ENCODE data around the gene TMEM63A.
"Not testable (repeated sequence)": the region's sequence is repeated elsewhere in the genome, so short reads cannot be mapped to it uniquely, and the experiment has no call there.

The TMEM63A gene

GRCh38 chr1:225888289-225888897 is 6.2 kb upstream of the TMEM63A start:
- H3K4me3 ChIP-seq, result no peak overlapping the region
- H3K27ac ChIP-seq, result no peak overlapping the region

GRCh38 chr1:225887554-225888288 is 5.5 kb upstream of the TMEM63A start:
- H3K27ac ChIP-seq, result not testable (repeated sequence)

GRCh38 chr1:225887030-225887314 is 4.8 kb upstream of the TMEM63A start:
- Histone ChIP-seq H3K27ac (no peak overlapping the region), H3K4me3 (no peak overlapping the region)

More at GRCh38 chr1:225887554-225888288, 5.5 kb upstream of the TMEM63A start:
- H3K4me3 ChIP-seq, result not testable (repeated sequence)

GRCh38 chr1:225886159-225887029 is 4.2 kb upstream of the TMEM63A start:
- H3K27ac ChIP-seq, result no peak overlapping the region
- H3K4me3 ChIP-seq, result no peak overlapping the region

- H3K27ac ChIP-seq, result no peak overlapping the region
Observed at GRCh38 chr1:225885336-225885735, 3.2 kb upstream of the TMEM63A start.

GRCh38 chr1:225883616-225884265 is 1.6 kb upstream of the TMEM63A start:
- H3K4me3 ChIP-seq, result peak overlapping the region in 1 of 7 experiments; percentile 98
- peak overlapping the region in 3 of 21 experiments; percentile 90 to 99 (median 91) for H3K27ac ChIP-seq

More at GRCh38 chr1:225885336-225885735, 3.2 kb upstream of the TMEM63A start:
- H3K4me3 ChIP-seq, result no peak overlapping the region

GRCh38 chr1:225882694-225883615 is 775 bp upstream of the TMEM63A start:
- Histone ChIP-seq H3K27ac (peak overlapping the region; percentile 39 to 99 (median 88)), H3K4me3 (peak overlapping the region; percentile 63 to 98 (median 91))

GRCh38 chr1:225881081-225881958 is 860 bp downstream of the TMEM63A start:
- Histone ChIP-seq H3K27ac (peak overlapping the region; percentile 39 to 99 (median 88)), H3K4me3 (peak overlapping the region; percentile 63 to 98 (median 91))

- peak overlapping the region in 17 of 21 experiments; percentile 38 to 99 (median 90) for H3K27ac ChIP-seq
- H3K4me3 ChIP-seq, result peak overlapping the region in 6 of 7 experiments; percentile 63 to 98 (median 88)
Observed at GRCh38 chr1:225880636-225881035, 1.5 kb downstream of the TMEM63A start.

- Histone ChIP-seq H3K27ac (peak overlapping the region in 13 of 21 experiments; percentile 38 to 99 (median 90)), H3K4me3 (peak overlapping the region in 2 of 7 experiments; percentile 92 to 98)
Observed at GRCh38 chr1:225880222-225880588, 2.0 kb downstream of the TMEM63A start.

GRCh38 chr1:225879521-225880221 is 2.5 kb downstream of the TMEM63A start:
- Histone ChIP-seq H3K27ac (peak overlapping the region in 17 of 21 experiments; percentile 11 to 99 (median 87)), H3K4me3 (peak overlapping the region in 1 of 7 experiments; percentile 98)

GRCh38 chr1:225878282-225878681 is 3.9 kb downstream of the TMEM63A start:
- Histone ChIP-seq H3K27ac (peak overlapping the region in 11 of 21 experiments; percentile 3 to 90 (median 42)), H3K4me3 (no peak overlapping the region)

- peak overlapping the region in 11 of 21 experiments; percentile 5 to 72 (median 38) for H3K27ac ChIP-seq
- no peak overlapping the region for H3K4me3 ChIP-seq
Observed at GRCh38 chr1:225877580-225877979, 4.6 kb downstream of the TMEM63A start.

GRCh38 chr1:225876900-225877510 is 5.2 kb downstream of the TMEM63A start:
- H3K27ac ChIP-seq, result peak overlapping the region in 7 of 21 experiments; percentile 5 to 72 (median 38)

GRCh38 chr1:225875044-225875815 is 7.0 kb downstream of the TMEM63A start:
- H3K4me3 ChIP-seq, result no peak overlapping the region
- peak overlapping the region in 8 of 21 experiments; percentile 8 to 48 (median 26) for H3K27ac ChIP-seq

More at GRCh38 chr1:225876900-225877510, 5.2 kb downstream of the TMEM63A start:
- H3K4me3 ChIP-seq, result no peak overlapping the region

- H3K4me3 ChIP-seq, result no peak overlapping the region
- peak overlapping the region in 1 of 21 experiments; percentile 38 for H3K27ac ChIP-seq
Observed at GRCh38 chr1:225874431-225874830, 7.7 kb downstream of the TMEM63A start.

All from skin epidermis (tissue), 12 donors.